HG03196 (cell line): ENCODE results near the gene PLXNB3.

Source experiments
- ATAC-seq: cut with Tn5 transposase; IDR thresholded peaks from one replicate; pipeline ENCODE4 v1.9.1; 2021; ENCODE audit not compliant: unreplicated experiment

The PLXNB3 gene

DNA sequence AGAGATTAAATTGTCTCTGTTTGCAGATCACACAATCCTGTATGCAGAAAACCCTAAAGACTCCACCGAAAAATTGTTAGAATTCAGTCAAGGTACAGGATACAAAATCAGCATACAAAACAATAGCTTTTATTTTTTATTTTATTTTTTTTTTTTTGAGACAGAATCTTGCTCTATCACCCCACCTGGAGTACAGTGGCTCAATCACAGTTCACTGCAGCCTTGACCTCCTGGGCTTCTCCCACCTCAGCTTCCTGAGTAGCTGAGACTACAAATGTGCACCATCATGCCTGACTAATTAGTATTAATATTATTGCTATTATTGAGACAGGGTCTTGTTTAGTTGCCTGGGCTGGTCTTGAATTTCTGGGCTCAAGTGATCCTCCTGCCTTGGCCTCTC, 8.9 kb upstream of the PLXNB3 start:
- no peak for ATAC-seq

DNA sequence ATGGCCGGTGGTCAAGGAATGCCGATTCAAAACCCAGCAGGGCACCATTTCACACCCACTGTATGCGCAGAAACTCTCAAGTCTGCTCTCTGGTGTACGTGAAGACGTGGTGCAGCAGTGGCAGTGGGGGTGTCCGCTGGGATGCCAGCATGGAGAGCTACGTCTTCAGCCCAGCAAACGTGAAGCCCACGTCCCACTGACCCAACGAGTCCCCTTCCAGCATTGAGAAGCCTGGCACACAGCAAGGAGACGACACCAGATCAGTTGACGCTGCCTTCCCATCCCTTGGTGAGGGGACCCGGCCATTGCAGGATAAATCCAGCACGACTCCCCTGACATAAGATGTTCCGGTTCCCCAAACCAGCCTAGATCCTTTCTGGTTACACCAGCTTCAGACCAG, 2.2 kb upstream of the PLXNB3 start:
- no peak for ATAC-seq

DNA sequence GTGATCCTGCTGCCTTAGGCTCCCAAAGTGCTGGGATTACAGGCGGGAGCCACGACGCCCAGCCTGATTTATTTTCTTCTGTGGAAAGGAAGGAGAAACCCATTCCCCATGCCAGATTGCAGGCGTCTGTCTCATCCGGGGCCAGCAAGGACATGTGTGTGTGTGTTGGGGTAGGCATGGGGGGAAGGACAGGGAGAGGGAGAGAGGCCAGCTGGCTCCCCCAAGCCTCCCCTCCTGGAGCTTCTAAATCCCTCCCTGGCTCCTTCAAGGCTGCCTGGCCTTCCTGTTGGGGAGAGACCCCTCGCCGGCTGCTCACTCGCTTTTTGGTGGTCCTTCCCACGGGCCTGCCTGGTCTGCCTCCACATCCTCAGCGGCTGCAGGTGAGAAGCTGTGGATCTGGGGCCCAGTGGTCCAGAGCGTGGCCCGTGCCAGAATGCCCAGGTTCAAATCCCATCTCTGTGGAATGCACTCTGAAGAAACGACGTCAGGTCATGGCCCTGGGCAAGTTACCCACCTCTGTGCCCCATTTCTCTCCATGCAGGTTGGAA, 1.3 kb upstream of the PLXNB3 start:
- ATAC-seq, result no peak

DNA sequence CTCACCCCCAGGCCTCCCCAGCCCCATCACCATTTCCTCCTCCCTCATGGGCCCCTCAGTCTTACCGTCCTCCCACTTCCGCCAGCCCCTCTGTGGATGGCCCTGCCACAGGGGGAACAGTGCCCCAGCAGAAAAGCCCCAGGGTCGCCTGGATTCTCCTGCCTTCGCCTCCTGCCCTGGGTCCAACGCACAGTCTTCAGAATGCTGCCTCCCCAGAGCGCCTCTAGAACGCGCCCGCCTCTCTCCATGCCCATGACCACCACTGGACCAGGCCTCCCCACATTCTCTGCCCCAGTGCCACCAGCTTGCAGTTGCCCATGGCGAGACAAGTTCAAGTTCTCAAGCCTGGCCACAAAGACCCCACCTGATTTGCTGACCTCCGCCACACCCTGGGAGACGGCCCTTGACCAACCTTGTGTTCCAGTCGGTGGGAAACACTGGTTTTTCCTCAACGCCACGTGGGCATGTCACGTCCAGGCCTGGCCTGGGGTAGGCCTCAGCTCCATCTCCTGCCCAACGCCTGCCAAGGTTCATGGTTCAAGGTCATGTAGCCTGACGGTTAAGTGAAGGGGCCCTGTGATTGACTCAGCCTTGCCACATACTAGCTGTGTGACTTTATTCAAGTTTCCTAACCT, 634 bp upstream of the PLXNB3 start:
- no peak for ATAC-seq

DNA sequence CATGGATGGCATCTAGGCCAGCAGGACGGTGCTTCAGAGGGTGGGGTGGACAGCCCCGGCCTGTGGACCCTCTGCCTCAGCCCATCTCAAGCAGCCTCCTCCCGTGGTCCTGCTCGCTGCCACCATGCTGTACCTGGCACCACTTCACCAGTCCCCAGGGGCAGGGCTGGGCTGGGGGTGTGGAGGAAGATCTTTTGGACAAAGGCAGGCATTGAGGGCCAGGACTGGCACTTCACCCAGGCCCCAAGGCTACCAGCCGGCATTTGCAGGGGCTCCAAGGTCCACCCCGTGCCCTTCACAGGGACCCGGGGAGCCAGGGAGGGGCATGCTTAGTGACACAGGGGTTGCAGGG, 713 bp downstream of the PLXNB3 start:
- no peak for ATAC-seq

GRCh38 chrX:153765138-153766079, 1.4 kb downstream of the PLXNB3 start:
- no peak for ATAC-seq

DNA sequence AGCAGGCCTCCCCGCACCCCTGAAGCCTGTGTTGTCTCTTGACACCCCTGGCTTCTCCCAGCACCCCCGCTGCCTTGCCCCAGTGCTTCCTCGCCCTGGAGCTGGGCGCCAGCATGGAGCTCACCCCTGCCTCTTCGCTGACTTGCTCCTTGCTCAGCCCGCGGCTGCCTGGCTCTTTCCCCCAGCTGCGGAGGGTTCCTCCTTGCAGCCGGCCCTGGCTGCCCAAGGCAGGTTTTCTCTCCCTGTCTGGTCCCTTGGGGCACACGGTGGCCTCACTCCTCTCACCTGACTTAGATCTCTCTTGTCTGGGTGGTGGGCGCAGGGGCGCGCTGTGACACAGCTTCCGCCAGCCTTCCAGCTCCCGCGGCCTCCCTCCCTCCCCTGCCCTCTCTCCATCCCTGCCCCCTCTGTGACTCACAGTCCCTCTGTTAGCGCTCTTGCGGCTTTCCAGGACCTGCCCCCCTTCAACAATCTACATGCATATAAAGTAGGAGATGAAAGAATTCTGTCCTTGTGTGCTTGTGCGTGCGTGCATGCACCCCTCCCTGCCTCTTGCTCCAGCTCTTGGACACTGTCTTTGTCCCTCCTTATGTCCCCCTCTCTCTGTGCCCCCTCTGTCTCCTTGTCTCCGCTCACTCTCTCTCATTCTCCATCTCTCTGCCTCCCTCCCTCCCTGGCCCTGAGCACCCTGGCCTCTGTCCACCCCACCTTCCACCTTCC, 2.2 kb downstream of the PLXNB3 start:
- no peak for ATAC-seq

DNA sequence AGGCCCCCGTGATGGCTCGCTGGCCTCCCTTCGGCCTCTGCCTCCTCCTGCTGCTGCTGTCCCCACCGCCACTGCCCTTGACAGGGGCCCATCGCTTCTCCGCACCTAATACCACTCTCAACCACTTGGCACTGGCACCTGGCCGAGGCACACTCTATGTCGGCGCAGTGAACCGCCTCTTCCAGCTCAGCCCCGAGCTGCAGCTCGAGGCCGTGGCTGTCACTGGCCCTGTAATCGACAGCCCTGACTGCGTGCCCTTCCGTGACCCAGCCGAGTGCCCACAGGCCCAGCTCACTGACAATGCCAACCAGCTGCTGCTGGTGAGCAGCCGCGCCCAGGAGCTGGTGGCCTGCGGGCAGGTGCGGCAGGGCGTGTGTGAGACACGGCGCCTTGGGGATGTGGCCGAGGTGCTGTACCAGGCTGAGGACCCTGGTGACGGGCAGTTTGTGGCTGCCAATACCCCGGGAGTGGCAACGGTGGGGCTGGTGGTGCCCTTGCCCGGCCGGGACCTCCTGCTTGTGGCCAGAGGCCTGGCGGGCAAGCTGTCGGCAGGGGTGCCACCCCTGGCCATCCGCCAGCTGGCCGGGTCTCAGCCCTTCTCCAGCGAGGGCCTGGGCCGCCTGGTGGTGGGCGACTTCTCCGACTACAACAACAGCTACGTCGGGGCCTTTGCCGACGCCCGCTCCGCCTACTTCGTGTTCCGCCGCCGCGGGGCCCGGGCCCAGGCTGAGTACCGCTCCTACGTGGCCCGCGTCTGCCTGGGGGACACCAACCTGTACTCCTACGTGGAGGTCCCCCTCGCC, 3.0 kb downstream of the PLXNB3 start:
- ATAC-seq, result no peak

DNA sequence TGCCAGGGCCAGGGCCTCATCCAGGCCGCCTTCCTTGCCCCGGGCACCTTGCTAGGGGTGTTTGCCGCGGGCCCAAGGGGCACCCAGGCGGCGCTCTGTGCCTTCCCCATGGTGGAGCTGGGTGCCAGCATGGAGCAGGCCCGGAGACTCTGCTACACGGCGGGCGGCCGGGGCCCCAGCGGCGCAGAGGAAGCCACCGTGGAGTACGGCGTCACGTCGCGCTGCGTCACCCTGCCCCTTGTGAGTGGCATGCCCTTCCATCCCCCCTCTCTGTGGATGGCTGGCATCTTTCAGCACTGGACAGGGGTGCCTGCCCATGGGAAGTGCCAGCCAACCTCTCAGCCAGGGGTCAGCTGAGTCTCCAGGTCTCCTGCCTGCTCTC, 3.6 kb downstream of the PLXNB3 start:
- ATAC-seq, result no peak

- ATAC-seq, result no peak
Observed at GRCh38 chrX:153768311-153769157, 4.5 kb downstream of the PLXNB3 start.

- ATAC-seq, result no peak
Observed at GRCh38 chrX:153769158-153769864, 5.3 kb downstream of the PLXNB3 start.

- ATAC-seq, result no peak
Observed at GRCh38 chrX:153769865-153770600, 6.0 kb downstream of the PLXNB3 start.

GRCh38 chrX:153770601-153771414, 6.8 kb downstream of the PLXNB3 start:
- no peak for ATAC-seq

- no peak for ATAC-seq
Observed at GRCh38 chrX:153771415-153772315, 7.6 kb downstream of the PLXNB3 start.

GRCh38 chrX:153772316-153773217, 8.5 kb downstream of the PLXNB3 start:
- ATAC-seq, result no peak

DNA sequence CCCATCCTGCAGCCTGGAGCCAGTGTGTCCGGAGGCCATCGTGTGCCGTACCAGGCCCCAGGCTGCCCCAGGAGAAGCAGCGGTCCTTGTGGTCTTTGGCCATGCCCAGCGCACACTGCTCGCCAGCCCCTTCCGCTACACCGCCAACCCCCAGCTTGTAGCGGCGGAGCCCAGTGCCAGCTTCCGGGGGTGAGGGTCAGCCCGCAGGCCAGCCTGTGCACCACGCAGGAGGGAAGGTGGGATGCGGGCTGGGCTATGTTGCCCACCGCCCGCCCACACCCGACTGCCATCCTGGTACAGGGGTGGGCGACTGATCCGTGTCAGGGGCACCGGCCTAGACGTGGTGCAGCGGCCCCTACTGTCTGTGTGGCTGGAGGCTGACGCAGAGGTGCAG, 9.2 kb downstream of the PLXNB3 start:
- no peak for ATAC-seq
